NCI-H226 (cell line): ENCODE results near the gene KRT4.
"Not testable (repeated sequence)": the region's sequence is repeated elsewhere in the genome, so short reads cannot be mapped to it uniquely, and the experiment has no call there.

Experiments used
- DNase-seq: peaks from one replicate; pipeline ENCODE4 v3.0.0-alpha.2; 2015

Gene KRT4

DNA sequence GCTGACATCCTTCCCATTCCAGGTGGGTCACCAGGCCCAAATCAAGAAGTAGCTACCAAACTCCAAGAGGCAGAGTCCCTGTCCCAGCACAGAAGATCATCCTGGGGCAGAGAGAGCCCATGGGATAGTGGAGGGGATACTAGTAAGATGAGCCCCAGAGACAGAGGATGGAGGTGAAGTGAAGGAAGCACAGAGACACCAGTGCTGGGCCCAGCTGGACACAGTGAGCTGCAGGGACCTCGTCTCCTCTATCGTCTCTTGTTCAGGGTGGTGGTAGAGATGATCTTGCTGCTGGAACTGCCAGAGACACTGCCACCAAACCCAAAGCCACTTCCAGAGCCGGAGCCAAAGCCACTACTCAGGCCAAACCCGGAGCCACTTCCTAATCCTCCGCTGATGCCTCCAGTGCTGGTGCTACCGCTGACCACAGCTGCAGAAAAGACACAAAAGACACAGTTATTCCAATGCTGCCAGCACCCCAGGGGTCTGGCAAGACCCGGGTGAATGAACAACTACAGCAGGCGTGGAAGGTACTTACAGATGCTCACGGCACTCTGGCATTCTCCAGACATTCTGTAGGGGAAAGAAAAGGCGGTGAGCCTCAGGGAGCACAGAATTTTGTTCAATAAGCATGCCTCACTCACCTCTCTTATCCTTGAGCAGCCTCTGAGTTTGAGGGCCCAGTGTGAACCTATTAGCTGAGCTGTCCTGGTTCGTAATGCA is 6.9 kb downstream of the KRT4 start:
- no peak for DNase-seq

- no peak for DNase-seq
Observed at GRCh38 chr12:52806169-52806811, 7.6 kb downstream of the KRT4 start.

DNA sequence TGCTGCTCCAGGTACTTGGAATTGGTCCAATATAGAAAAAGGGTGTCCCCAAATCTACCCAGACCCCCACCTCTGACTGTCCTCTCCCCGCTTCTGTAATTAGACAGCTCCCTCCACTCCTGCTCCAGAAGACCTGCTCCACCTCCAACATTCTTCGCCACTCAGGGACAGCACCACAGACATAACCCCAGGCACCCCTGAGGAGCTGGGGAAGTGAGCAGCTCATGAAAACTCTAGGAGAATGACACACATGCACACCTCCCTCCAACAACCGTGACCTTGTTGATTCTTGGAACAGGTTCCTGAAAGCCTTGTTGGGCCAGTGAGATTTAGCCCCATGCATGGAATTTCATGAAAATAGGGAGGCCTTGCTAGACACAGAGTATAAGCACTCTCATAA is 8.2 kb downstream of the KRT4 start:
- DNase-seq: peak; percentile 70

DNA sequence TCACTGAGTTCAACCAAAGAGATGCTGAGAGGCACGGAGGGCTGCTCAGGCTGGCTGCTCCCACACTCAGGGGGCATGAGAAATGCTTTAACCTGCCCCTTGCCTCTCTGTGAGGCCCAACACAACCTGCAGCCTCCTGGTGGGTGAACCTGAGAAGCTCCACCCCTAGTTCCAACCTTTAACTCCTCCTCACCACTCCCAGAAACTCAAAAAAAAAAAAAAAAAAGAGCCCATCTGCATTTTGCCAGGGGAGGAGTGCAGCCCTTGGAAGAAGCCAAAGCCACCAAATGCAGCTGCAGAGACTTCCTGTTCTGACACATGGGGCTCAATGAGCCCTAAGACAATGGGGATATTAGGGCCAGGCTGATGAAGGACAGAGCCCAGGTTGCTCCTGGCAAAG is 8.9 kb downstream of the KRT4 start:
- no peak for DNase-seq

DNA sequence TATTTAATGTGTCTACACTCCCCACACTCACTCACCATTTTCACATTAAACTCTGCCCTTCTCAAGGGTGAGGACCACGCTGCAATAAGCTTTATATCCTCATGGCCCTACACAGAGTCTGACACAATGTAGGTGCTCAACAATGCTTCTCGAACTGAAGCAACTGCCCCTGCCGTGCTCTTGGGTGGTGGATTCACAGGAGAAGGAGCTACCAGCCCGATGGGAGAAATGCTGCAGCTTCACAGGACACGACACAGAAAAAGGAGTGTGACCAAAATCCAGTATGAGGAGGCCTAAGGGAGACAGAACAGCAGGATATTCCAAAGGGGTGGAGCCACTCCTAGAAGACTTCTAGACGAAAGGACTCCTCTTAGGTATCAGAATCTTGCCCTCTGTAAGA is 11.5 kb downstream of the KRT4 start:
- no peak for DNase-seq

DNA sequence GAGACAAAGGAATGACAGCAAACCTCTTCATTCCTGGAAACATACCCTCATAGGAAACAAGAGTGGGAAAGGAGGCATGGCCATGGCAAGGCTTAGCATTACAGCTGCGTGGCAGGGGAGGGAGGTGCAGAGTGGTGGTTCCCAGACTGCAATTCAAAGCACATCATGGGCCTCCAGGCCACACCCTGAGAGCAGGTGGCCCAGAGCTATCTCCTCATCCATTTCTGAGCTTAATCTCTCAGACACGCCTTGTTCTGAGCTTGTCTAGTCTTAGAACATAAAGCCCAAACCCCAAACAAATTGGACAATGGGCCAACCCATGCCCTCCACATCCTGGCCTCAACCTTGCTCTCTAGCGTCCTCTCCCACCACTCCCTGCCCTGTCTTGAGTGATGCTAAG is 12.1 kb downstream of the KRT4 start:
- no peak for DNase-seq

- no peak for DNase-seq
Observed at GRCh38 chr12:52800259-52800917, 13.5 kb downstream of the KRT4 start.

DNA sequence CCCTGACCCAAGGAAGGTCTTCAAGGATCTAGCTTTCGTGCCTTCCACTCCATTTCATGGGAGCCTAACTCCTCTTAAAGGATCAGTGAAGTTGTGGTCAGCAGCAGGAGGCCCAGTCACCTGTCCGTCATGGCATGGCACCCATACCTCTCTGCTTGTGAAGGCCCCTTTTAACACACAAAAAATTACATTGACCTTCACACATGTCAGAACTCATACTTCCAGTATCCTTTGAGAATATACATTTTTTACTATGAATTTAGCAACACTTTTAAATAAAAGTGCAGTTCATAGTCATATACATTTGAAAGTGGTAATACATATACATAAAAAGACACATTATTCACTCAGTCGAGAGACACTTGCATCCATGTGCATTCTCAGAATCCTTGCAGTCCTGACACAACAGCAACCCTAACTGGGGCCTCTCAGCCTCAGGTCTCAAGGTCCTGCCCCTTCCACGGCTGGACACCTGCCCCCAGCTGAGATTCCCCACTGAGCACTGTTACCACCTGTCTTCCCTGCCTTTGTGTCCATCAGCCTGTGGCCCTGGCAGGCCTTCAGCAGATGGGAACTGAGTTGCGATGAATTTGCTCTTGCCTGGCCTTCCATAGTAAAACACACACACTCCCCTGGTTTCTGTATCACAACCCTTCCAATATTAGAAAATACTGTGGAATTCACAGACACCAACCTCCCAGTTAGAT is 14.3 kb downstream of the KRT4 start:
- DNase-seq: no peak

GRCh38 chr12:52798671-52799504 is 15.0 kb downstream of the KRT4 start:
- DNase-seq: peak; percentile 97

- DNase-seq: peak; percentile 61
Observed at GRCh38 chr12:52798003-52798670, 15.8 kb downstream of the KRT4 start.

- no peak for DNase-seq
Observed at GRCh38 chr12:52797529-52797894, 16.4 kb downstream of the KRT4 start.

GRCh38 chr12:52796839-52797528 is 16.9 kb downstream of the KRT4 start:
- no peak for DNase-seq

DNA sequence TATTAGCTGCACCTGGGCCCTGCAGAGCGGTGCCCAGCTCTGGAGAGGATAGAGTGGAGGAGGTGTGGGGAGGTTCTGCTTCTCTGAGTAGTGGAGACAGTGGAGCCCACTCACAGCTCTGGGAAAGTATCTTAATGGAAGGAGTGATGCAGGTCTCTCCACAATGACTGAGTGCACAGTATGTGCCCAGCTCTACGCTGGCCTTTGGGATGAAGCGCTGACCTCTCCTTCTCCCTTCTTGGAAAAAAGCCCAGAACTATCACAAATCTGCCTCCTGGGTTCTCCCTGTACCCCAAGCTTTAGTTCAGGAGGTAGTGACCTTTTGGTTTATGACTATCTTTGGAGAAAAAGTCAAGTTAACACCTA is 17.5 kb downstream of the KRT4 start:
- DNase-seq: no peak

DNA sequence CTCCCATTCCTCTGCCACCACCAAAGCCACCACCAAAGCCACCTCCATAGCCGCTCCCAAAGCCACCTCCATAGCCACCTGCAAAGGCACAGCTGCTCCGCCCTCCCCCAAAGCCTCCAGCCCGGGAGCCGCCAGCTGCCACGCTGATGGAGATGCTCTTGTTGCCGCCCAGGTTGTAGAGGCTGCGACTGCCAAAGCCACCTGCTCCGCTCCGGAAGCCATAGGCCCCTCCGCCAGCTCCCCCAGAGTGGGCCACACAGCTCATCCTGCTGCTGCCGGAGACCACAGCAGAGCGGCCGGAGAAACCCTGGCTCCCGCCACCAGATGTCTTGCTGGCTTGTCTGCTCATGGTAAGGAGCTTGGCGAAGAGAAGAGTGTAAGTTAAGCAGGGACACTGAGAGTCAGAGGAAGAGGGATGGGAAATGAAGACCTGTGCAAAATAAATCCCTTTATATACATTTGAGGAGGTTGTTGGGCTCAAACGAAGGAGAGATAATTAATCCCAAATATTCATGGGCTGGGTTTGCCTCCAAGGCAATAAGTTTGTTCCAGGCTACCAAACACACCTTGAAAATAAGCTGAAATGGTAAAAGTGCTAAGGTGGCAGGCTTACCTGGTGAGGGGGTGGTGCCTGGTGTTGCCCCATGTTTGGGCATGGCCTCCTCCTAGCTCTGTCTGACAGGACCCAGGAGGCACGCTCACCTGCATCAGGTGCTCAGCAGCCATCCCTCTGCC is 18.1 kb downstream of the KRT4 start, which contains the start of gene KRT3:
TSS of gene KRT3 (minus strand) at position 424 of the 735 bp plus-strand sequence. CDS start at position 349, 75 bp downstream.
- DNase-seq: no peak

DNA sequence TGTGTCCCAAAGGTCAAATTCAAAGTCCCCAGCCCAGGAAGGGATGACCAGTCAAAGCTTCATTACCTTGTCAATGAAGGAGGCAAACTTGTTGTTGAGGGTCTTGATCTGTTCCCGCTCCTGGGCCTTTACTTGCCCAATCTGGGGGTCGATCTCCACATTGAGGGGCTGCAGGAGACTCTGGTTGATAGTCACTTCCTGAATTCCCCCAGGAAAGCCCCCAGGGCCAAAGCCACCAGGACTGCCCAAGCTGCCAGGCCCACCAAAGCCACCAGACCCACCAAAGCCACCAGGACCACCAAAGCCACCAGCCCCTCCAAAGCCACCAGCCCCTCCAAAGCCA is 18.6 kb downstream of the KRT4 start:
- not testable (repeated sequence) for DNase-seq

GRCh38 chr12:52794479-52795331 is 19.2 kb downstream of the KRT4 start:
- DNase-seq: peak; percentile 30

GRCh38 chr12:52792185-52793029 is 21.5 kb downstream of the KRT4 start:
- no peak for DNase-seq

GRCh38 chr12:52791271-52792184 is 22.4 kb downstream of the KRT4 start:
- no peak for DNase-seq
